H1 (cell line): ENCODE results near the gene NPIPB8. TPM values are rescaled to one million over a fixed set of nuclear protein-coding genes. Genes with fewer than 3 reads are reported as not detected.

Experiments used
- CEBPB ChIP-seq: IDR thresholded peaks from 2 replicates; pipeline ENCODE4 v1.6.1; 2012; ENCODE audit warnings: low read depth, low read length
- E2F6 ChIP-seq: IDR thresholded peaks from 2 replicates; pipeline ENCODE4 v1.6.1; 2012; ENCODE audit warnings: inconsistent platforms
- TAF7 ChIP-seq: optimal IDR thresholded peaks from 2 replicates; pipeline ENCODE3; 2011; ENCODE audit warnings: low read depth, mild to moderate bottlenecking, inconsistent platforms, low read length, moderate library complexity, borderline replicate concordance
- polyA plus RNA-seq, 7 experiments: library from polyadenylated mRNA; depleted of rRNA in 3 of 7; stranded (reverse) in 5 of 7; unstranded in 2 of 7; fragments of >200 nt in 5 of 7; fragments of 200-250 nt in 2 of 7; gene quantifications; 1 replicate in 5 of 7; 2 replicates in 1 of 7; 4 replicates in 1 of 7; pipeline versions ENCODE4 v1.2.1 to v1.2.3, GENCODE V29; 2011 to 2013; ENCODE audit warnings: missing spikeins in 2 of 7, mixed read lengths in 2 of 7
- total RNA-seq: library from RNA; stranded (reverse); fragmentation: NEBNext Ultra II Directional; extraction: Animal tissue kit (Norgen Biotek cat#: 25700); gene quantifications from 2 replicates; pipeline ENCODE4 v1.2.1, GENCODE V29; 2021

The NPIPB8 gene
- total and polyA plus RNA-seq, 2 of the 8 experiments (the other 6 are each of a cell fraction or from before 2014, with no cell fraction given): 0.05 TPM; not detected in 1

GRCh38 chr16:28616636-28617035, 21.2 kb upstream of the NPIPB8 start (continued):
- TF ChIP-seq E2F6 (no peak), TAF7 (no peak), CEBPB (no peak)
- TF ChIP-seq, all 59 proteins: peak for 0
